GM21515 (cell line): ENCODE measurements around the gene SPON1.
"Not testable (repeated sequence)": the region's sequence is repeated elsewhere in the genome, so short reads cannot be mapped to it uniquely, and the experiment has no call there.

Source experiments
- ATAC-seq: cut with Tn5 transposase; IDR thresholded peaks from one replicate; pipeline ENCODE4 v1.9.1; 2021; ENCODE audit not compliant: unreplicated experiment

The SPON1 gene

DNA sequence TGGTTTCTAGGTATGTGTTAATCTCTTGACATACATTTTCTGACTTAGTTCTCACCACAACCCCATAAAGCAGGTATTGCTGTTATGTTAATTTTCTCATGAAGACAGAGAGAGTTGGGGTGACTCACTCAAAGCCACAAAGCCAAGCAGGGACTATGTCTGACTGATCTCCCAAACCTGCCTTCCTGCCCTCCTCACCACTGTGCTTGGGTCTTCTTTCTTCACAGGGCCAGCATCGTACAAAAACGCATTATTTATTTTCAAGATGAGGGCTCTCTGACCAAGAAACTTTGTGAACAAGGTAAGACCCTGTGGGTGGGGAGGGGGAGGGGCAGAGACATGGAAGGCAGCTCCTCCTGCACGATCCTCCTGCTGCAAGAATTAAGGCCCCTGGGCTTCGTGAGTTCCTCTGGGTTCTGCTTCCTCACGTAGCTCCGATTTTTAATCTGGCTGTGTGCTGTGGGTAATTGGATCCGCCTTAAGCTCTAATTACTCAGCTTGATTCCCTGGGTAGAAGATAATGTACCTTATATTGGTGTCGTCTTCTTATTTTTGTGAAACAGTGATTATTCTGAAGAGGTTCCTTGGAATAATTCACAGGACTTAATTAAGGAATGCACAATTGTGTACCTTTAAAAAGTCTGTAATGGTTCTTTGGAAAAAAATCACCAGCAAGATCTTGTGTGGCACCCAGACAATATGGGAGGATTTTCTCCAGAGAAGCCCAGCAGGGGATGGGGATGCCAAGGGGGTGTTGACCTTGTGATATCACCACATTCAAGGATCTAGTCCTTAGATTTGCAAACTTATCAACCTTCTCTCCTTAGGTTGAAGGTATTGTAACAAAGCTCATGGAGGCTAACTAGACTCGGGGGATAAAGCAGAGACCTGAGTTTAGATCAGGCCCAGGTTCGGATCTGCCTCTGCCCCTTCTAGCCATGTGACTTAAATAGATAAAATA is 112.9 kb downstream of the SPON1 start:
- ATAC-seq: no peak

DNA sequence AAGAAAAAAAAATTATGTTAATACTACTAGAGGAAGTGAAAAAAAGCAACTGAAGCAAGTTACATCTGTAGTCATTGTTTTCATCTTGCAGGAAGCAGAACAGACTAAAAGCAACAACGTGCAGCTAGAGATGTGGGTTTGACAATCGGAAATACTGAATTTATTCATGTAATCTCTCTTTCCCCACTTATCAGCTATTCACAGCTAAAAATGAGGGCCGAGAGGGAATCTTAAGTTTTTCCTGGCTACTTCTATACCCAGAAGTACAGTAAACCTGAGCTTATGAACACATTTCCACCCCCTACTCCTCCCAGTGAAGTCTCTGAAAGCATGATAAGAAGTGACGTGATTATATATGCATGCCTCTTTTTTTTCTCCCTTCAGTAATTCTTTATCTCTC is 116.5 kb downstream of the SPON1 start:
- ATAC-seq: no peak

DNA sequence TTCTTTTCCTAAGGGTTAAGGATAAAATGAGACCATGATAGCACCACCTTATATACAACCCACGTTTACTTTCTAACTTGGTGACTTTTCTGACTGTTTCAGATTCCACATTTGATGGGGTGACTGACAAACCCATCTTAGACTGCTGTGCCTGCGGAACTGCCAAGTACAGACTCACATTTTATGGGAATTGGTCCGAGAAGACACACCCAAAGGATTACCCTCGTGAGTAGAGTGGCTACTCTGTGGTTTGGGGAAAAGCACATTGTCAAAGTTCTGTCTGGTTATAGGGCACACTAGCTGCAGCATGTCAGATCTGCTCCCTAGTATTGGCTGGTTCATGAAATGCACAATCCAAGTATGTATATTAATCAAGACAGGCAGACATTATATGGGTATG is 117.3 kb downstream of the SPON1 start:
- no peak for ATAC-seq

DNA sequence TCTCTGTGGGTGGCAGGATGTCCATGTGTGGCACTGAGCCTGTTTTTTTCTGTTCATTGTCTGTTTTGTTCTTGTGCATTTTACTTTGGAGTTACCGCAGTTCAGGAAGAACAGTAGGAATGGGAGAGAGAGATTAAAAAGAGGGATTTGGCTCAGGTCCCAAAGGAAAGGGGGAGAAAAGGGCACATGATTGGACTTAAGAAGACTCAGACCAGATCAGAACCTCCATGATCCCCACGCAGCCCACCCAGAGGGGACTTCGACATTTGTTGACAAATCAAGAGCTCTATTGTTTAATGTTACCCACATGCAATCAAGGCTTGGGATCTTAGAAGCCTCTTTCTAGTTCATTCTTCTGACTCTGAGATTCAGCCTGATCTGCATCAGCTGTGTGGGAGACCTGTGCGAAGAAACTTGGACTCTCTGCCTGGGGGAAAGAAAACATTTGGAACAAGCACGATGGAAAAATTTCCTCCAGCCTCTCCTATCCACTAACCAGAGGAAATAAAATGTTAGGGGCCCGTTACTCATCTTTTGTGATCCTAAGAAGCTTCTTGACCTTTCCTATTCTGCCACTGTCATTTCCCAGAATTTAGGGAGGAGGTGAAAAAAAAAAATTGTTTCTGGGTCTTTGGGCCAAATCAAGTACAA is 119.2 kb downstream of the SPON1 start:
- no peak for ATAC-seq

DNA sequence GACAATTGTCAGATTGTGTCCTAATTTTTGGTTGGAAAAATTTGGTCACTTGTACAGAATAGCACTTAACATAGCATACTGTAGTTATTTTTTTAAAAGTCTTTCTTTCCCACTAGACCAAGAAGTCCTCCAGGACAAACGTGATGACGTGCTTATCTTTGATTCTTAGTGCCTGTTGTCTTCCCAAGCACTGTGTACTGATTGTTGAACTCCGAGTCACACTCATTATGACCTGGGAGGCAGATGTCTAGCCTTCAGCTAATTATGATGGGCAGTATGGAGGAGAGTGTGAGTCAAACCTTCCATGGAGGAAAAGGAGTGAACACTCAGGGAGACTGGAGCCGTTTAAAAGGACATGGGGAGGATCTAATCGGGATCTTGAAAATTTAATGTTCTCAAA is 119.8 kb downstream of the SPON1 start:
- no peak for ATAC-seq

DNA sequence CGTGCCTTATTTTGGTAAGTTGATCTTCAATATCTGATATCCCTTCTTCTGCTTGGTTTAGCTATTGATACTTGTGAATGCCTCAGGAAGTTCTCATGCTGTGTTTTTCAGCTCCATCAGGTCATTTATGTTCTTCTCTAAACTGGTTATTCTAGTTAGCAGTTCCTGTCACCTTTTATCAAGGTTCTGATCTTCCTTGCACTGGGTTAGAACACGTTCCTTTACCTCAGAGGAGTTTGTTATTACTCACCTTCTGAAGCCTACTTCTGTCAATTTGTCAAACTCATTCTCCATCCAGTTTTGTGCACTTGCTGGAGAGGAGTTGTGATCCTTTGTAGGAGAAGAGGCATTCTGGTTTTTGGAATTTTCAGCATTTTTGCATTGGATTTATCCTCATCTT is 126.3 kb downstream of the SPON1 start:
- not testable (repeated sequence) for ATAC-seq

DNA sequence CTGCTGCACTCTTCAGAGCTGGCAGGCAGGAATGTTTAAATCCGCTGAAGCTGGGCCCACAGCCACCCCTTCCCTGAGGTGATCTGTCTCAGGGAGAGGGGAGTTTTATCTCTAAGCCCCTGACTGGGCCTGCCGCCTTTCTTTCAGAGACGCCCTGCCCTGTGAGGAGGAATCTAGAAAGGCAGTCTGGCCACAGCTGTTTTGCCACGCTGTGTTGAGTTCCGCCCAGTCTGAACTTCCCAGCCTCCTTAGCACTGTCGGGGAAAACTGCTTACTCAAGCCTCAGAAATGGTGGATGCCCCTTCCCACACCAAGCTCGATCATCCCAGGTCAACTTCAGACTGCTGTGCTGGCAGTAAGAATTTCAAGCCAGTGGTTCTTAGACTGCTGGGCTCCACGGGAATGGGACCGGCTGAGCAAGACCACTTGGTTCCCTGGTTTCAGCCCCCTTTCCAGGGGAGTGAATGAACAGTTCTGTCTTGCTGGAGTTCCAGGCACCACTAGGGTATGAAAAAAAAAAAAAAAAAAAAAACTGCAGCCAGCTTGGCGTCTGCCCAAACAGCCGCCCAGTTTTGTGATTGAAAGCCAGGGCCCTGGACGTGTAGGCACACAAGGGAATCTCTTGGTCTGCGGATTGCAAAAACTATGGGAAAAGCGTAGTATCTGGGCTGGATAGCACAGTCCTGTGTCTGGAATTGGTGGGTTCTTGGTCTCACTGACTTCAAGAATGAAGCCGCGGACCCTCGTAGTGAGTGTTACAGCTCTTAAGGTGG is 127.4 kb downstream of the SPON1 start:
- no peak for ATAC-seq

DNA sequence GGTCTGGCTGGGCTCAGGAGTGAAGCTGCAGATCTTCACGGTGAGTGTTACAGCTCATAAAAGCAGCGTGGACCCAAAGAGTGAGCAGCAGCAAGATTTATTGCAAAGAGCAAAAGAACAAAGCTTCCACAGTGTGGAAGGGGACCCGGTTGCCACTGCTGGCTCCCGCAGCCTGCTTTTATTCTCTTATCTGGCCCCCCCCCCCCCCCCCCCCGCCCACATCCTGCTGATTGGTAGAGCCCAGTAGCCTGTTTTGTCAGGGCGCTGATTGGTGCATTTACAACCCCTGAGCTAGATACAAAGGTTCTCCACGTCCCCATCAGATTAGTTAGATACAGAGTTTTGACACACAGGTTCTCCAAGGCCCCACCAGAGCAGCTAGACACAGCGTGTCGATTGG is 128.1 kb downstream of the SPON1 start:
- not testable (repeated sequence) for ATAC-seq

DNA sequence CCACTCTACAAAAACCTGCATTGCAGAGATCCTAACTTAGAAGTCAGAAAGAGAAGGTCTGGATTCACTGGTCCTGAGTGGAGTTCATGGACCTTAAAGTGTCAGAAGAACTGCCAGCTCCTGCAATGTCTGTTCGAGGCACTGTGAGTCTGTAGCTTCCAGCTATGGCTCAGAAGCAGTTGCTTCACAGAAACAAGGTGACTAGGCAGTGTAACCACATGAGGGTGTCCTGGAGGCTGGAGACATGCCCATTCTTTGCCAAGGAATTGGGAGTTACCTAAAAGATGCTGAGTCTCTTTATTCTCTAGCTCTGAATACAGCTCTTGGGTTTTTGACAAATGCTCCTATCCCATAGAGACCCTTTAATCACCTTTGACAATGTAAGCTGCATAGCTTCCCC is 130.5 kb downstream of the SPON1 start:
- ATAC-seq: no peak

DNA sequence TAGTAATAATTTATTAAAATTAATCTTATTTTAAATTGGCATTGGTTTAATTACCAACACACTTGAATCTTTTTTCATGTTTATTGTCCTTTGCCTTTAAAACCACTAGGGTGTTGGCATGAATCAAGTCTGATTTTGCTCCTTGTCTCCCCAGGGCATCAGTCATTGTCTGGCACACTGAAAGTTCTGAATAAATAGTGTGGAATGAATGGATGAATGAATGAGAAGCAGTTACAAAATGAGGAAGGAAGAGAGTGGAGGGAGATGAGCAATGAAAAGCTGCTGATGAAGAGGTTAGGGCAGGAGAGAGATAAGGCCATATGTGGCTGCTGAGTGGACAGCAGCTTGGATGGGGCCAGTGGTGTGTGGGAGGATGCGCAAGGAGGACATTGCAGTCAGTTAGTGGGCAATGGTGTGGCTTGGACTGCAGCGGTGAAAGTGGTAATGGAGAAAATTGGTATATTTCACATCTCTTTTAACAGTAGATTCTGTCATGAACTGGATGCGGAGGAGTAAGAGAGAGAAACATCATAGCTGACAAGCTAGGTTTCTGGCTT is 132.0 kb downstream of the SPON1 start:
- ATAC-seq: no peak

DNA sequence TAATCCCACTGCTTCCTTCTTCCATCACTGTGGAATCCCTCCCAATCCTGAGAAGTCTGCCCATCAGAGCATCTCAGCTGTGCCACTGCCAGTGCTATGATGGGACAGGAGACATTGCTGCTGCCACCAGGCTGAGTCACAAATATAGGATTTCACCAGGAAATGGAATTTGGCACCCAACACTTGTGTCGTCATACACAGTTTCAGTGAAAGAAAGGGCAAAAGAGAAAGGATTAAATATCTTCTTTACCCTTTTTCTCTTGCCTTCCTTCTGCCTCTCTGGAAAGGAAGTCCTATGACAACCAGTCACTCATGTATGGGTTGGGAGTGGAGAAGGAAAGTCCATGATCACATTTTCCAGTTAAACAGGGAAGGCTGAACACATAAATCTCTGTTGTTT is 133.4 kb downstream of the SPON1 start:
- ATAC-seq: no peak

DNA sequence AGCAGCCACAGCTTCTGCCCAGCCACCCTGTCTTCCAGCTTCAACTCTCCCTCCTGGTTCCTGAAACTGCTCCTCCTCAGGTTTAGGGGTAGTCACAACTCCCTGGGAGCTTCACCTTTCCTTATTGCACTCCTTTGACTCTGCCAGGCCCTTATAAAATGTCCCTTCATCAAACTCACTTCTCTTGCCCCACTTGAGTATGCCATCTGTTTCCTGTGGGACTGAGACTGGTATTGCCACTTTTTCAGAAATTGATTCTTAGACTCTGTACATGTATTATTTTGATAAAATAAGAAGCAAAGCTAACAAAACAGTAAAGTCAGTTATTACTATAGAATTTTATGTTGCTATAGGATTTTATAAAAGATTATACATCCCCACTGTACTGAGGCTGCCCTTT is 134.1 kb downstream of the SPON1 start:
- ATAC-seq: no peak

DNA sequence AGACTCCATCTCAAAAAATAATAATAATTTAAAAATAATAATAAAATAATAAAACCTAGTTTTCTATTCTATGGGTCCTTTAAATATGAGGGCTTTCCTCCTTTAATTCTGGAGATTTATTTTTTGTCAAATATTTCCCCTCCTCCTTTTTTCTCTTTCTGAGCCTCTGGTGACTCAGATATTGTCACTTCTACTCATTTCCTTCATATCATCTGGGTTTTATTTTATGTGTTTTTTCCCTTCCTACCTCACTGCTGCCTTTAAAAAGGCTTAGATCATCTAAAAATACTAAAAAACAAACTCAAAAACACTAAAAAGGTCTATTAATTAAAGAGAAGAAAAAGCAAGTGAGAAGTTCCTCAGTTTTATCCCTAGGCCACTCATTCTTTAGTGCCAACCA is 138.9 kb downstream of the SPON1 start:
- no peak for ATAC-seq

DNA sequence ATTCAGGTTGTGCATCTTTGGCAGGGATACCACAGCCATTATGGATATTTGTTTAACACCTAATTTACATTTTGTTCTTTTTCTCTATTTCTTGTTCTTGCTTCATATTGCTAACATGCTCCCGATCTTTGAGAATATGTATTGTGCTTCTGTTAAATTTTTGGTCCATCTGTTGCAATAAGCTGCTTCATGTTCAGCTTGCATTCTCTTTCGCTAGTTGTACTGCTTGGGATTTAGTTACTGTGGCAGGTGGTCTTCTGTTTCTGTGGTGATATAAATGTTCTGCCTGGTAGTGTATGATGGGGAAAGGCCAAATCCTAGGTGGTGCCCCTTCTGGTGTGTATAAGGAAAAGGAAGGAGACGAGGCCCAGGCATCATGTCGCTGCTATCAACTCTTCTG is 140.2 kb downstream of the SPON1 start:
- ATAC-seq: no peak

DNA sequence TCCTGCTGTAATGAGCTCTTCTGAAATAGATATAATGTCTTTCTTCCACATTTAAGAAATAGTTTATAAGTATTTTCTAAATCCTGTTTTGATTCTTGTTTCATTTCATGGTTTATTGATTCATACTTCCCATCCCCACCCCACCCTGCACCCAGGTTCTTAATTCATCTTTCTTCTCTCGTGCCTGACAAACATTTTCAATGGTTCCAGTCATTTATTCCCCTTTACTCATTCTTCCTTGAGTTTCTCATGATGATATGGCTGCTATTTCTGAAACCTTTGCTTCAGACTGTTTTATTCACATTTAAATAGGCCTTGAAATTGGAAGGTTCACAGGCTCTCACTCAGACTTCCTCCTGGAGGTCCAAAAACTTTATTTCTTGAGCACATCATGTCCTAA is 142.9 kb downstream of the SPON1 start:
- no peak for ATAC-seq

DNA sequence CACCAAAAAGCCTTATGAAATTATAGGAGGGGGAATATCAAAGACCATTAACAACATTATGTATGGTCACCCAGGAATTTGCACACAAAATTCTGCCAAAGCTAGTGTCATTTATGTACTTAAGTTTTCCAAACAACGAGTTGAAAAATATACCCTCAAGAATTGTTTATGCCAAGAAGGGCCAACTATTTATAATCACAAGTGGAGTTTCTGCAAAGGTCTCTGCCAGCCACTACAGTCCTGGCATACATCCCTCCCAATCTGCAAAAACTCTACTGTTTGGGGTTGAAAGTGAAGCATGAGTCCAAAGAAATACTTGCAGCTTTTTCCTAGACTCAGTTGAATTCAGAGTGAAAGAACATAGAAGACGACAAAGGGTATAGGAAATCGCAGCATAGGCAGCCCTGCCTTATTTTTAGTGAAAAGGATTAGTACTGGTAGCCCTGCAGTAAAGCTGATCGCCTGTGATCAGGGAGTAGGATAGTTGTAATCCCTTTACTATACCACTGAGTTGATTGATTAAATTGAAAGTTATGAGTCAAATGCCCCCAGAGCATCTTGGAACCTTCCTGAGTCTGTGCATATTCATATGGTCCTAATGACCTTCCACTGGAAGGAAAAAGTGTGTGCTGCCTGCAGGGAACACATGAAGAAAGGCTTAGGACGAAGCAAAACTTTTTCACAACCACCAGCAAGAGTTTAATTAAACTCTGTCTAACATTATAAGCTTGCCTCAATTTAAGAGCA is 144.0 kb downstream of the SPON1 start:
- ATAC-seq: no peak

DNA sequence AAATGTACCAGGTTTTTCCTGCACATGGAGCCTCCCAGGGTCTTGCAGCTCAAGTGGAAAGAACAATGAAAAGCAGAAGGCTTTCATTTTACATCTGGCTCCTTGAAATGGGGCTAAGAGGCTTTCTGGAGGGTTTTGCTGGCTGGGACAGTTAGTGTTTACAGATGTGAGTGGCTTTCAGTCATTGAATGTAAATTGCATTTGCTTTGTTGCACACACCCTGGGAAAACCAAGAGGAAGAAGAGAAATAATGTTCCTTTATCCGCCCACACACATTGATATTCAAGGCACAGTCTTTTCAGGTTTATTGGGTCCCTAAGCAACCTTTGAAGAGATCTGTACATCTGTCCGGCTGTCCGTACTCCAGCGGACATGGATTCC is 144.5 kb downstream of the SPON1 start:
- no peak for ATAC-seq

DNA sequence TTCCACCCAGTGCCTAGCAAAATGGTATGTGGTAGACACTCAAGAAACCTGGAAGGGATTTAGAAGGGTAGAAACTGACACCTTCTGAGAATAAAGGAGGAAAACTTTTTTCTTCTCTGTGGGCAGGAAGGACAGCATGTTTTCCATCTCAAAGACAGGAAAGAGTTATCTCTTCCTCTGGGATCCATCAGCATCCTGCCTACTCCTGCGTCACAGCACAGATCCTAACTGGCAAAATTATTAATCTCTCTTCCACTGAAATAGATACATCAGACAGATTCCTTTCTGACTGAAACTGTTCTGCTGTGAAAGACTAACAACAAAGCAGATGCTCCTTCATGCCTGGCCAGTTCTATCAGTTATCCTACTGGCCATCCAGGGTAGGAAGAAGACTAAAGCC is 147.2 kb downstream of the SPON1 start:
- ATAC-seq: no peak

DNA sequence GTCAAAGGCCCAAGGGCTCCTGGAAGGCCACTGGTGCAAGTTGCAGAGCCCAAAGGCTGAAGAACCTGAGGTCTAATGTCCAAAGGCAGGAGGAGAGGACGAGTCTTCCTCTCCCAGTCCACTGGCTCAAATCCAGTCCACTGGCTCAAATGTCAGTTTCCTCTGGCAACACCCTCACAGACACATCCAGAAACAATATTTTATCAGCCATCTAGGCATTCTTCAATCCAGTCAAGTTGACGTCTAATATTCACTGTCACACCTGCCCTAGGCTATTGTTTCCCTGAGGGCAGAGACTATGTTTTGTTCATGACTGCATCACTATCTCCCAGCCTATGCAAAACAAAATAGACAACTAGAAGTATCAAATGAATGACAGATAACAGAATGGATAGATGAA is 148.1 kb downstream of the SPON1 start:
- ATAC-seq: no peak

DNA sequence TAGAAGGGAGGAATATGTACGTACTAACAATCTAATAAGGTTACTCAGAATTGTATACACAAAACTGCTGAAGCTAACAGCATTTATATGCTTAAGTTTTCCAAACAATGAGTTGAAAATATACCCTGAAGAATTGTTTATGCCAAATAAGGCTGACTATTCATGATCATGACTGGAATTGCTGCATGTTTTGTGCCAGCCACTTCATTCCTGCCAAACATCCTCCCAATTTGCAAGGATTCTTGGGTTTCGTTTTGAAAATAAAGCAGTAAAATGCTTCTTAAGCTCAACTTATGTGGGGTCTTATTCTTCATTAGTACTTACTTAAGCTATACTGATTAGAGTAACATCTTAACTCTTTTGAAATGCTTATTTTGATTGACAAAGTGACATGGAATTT is 149.0 kb downstream of the SPON1 start:
- no peak for ATAC-seq

DNA sequence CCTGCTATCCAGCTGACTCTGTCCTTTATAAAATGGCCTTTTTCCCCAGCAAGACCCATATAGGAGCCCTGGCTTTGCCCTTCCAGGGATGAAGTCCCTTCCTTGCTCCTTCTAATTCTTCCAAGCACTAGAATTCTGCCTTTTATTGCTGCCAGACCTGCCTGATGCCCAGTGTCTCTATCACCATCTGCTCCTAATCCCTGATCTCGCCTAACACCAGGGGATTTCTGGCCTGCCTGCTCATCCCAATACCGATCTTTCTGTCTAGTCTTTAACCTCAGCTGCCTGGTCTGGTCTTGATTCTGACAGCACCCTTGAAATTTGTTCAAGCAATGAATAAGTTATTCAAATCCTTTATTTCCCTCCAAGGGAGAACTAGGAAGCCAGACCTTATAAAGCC is 150.2 kb downstream of the SPON1 start:
- no peak for ATAC-seq
